ENCODE results near the gene CA11. TPM values are rescaled to one million over a fixed set of nuclear protein-coding genes. Genes with fewer than 3 reads are reported as not detected.

Gene CA11
- total and polyA plus RNA-seq, 9 of the 15 experiments (the other 6 are each of a cell fraction or from before 2014, with no cell fraction given), result 2.9 to 19.9 (median 8.3) TPM

DNA sequence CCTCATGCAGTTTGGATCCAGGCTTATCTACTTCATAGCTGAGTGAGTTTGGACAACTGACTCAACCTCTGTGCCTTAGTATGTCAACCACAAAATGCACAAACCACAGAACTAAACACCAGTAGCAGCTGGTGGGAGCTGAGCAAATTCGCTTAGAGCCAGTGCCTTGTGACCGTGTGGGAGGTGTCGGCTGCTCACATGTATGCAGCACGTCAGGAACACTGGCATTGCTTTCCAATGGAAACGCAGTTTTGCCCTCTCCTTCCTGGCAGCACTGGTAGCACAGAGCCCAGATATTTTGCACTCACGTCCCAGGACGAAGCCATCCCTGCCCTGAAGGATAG, 35.1 kb upstream of the CA11 start (continued):
- TF ChIP-seq ILK (tag; IDR thresholded peaks at IDR 0.05; ENCODE audit: borderline replicate concordance, low read depth) (no peak), ZNF133 (CRISPR knock-in tag; IDR thresholded peaks at IDR 0.05) (no peak), ZNF143 (CRISPR knock-in tag; IDR thresholded peaks at IDR 0.05) (no peak), ZNF263 (CRISPR knock-in tag; IDR thresholded peaks at IDR 0.05; ENCODE audit: borderline replicate concordance) (0 out of 2 replicates have a peak, but pooled peaks have one; percentile 40), KAT2B (IDR thresholded peaks at IDR 0.05; ENCODE audit: low read depth, low read length) (no peak), STAG1 (CRISPR knock-in tag; IDR thresholded peaks at IDR 0.05; ENCODE audit: borderline replicate concordance) (no peak), ZNF41 (CRISPR knock-in tag; conservative IDR thresholded peaks at IDR 0.05) (no peak), RFX5 (IDR thresholded peaks at IDR 0.05; ENCODE audit: low read depth, low read length) (no peak), SREBF2 (CRISPR knock-in tag; IDR thresholded peaks at IDR 0.05) (no peak), HNRNPL (IDR thresholded peaks at IDR 0.05; ENCODE audit: low read depth, low read length) (no peak), JUND (IDR thresholded peaks at IDR 0.05; ENCODE audit: borderline replicate concordance, low read depth, low read length) (peak; percentile 41; the same call in 1 of the 2 replicates), JUND (tag; IDR thresholded peaks at IDR 0.05; ENCODE audit: borderline replicate concordance, low read depth, low read length) (no peak; the same call in 2 of the 3 replicates), KDM2B (CRISPR knock-in tag; IDR thresholded peaks at IDR 0.05) (no peak)
- TF ChIP-seq, protein P1, sequence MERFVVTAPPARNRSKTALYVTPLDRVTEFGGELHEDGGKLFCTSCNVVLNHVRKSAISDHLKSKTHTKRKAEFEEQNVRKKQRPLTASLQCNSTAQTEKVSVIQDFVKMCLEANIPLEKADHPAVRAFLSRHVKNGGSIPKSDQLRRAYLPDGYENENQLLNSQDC (CRISPR knock-in tag; IDR thresholded peaks at IDR 0.05), result no peak
- TF ChIP-seq, protein P2, sequence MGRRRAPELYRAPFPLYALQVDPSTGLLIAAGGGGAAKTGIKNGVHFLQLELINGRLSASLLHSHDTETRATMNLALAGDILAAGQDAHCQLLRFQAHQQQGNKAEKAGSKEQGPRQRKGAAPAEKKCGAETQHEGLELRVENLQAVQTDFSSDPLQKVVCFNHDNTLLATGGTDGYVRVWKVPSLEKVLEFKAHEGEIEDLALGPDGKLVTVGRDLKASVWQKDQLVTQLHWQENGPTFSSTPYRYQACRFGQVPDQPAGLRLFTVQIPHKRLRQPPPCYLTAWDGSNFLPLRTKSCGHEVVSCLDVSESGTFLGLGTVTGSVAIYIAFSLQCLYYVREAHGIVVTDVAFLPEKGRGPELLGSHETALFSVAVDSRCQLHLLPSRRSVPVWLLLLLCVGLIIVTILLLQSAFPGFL (CRISPR knock-in tag; IDR thresholded peaks at IDR 0.05), result no peak
- TF ChIP-seq, protein P3, sequence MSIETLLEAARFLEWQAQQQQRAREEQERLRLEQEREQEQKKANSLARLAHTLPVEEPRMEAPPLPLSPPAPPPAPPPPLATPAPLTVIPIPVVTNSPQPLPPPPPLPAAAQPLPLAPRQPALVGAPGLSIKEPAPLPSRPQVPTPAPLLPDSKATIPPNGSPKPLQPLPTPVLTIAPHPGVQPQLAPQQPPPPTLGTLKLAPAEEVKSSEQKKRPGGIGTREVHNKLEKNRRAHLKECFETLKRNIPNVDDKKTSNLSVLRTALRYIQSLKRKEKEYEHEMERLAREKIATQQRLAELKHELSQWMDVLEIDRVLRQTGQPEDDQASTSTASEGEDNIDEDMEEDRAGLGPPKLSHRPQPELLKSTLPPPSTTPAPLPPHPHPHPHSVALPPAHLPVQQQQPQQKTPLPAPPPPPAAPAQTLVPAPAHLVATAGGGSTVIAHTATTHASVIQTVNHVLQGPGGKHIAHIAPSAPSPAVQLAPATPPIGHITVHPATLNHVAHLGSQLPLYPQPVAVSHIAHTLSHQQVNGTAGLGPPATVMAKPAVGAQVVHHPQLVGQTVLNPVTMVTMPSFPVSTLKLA (conservative IDR thresholded peaks at IDR 0.05), result 0 out of 4 replicates have a peak, but pooled peaks of 1 of the 2 experiments have one; percentile 21
- TF ChIP-seq, protein P4, sequence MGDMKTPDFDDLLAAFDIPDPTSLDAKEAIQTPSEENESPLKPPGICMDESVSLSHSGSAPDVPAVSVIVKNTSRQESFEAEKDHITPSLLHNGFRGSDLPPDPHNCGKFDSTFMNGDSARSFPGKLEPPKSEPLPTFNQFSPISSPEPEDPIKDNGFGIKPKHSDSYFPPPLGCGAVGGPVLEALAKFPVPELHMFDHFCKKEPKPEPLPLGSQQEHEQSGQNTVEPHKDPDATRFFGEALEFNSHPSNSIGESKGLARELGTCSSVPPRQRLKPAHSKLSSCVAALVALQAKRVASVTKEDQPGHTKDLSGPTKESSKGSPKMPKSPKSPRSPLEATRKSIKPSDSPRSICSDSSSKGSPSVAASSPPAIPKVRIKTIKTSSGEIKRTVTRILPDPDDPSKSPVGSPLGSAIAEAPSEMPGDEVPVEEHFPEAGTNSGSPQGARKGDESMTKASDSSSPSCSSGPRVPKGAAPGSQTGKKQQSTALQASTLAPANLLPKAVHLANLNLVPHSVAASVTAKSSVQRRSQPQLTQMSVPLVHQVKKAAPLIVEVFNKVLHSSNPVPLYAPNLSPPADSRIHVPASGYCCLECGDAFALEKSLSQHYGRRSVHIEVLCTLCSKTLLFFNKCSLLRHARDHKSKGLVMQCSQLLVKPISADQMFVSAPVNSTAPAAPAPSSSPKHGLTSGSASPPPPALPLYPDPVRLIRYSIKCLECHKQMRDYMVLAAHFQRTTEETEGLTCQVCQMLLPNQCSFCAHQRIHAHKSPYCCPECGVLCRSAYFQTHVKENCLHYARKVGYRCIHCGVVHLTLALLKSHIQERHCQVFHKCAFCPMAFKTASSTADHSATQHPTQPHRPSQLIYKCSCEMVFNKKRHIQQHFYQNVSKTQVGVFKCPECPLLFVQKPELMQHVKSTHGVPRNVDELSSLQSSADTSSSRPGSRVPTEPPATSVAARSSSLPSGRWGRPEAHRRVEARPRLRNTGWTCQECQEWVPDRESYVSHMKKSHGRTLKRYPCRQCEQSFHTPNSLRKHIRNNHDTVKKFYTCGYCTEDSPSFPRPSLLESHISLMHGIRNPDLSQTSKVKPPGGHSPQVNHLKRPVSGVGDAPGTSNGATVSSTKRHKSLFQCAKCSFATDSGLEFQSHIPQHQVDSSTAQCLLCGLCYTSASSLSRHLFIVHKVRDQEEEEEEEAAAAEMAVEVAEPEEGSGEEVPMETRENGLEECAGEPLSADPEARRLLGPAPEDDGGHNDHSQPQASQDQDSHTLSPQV (IDR thresholded peaks at IDR 0.05), result no peak
- TF ChIP-seq, protein P5, sequence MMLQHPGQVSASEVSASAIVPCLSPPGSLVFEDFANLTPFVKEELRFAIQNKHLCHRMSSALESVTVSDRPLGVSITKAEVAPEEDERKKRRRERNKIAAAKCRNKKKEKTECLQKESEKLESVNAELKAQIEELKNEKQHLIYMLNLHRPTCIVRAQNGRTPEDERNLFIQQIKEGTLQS (IDR thresholded peaks at IDR 0.05), result no peak; the same call in 1 of the 2 replicates
- TF ChIP-seq, protein P5 (CRISPR knock-in tag; conservative IDR thresholded peaks at IDR 0.05), result no peak

Data from K562 (cell line).